Esophagus (tissue), 2 donors: ENCODE measurements around the gene FAM3A. TPM values are rescaled to one million over a fixed set of nuclear protein-coding genes. Genes with fewer than 3 reads are reported as not detected.

Source experiments
- H3K27ac ChIP-seq, 2 donors: one replicate each; pipeline ENCODE4 v1.5.1; 2013; ENCODE audit warnings: low read depth in 2 of 2, mild to moderate bottlenecking in 2 of 2, inconsistent platforms in 1 of 2, low read length in 1 of 2, moderate library complexity in 1 of 2
- H3K27me3 ChIP-seq, 2 donors: one replicate each; pipeline ENCODE4 v1.6.1; 2013; ENCODE audit warnings: low read length in 2 of 2, control low read depth in 1 of 2, mild to moderate bottlenecking in 1 of 2; ENCODE audit not compliant: insufficient read depth in 2 of 2, control insufficient read depth in 1 of 2
- H3K36me3 ChIP-seq, 2 donors: one replicate each; pipeline ENCODE4 v1.6.1; 2013; ENCODE audit warnings: low read length in 1 of 2; ENCODE audit not compliant: control insufficient read depth in 2 of 2, insufficient read depth in 2 of 2
- H3K4me1 ChIP-seq, 2 donors: one replicate each; pipeline ENCODE4 v1.6.1; 2013; ENCODE audit warnings: low read length in 1 of 2; ENCODE audit not compliant: control insufficient read depth in 2 of 2, insufficient read depth in 2 of 2
- H3K4me3 ChIP-seq, 2 donors: one replicate each; pipeline ENCODE4 v1.5.1; 2013; ENCODE audit warnings: low read length in 2 of 2, mild to moderate bottlenecking in 2 of 2, low read depth in 1 of 2, moderate library complexity in 1 of 2
- H3K9me3 ChIP-seq, 2 donors: one replicate each; pipeline ENCODE4 v1.6.1; 2013; ENCODE audit warnings: mild to moderate bottlenecking in 2 of 2, low read depth in 1 of 2, low read length in 1 of 2, moderate library complexity in 1 of 2; ENCODE audit not compliant: control insufficient read depth in 2 of 2, insufficient read depth in 1 of 2
- WGBS, 2 donors: extraction: QIAGEN DNeasy Blood & Tissue Kit; methylation state at CpG; one replicate each; pipeline ENCODE4 v1.1.7; 2013; 5-methylcytosine and 5-hydroxymethylcytosine counted together
- polyA plus RNA-seq, 2 donors: library from polyadenylated mRNA; stranded (reverse); fragments of 200-250 nt; gene quantifications; one replicate each; pipeline ENCODE4 v1.2.3, GENCODE V29; 2013
- donor health status: healthy with polysubstance abuse.
- donor health status: Bipolar disorder and iron deficiency.

FAM3A gene
- polyA plus RNA-seq, 2 donors = 51.6 to 54.4 TPM

DNA sequence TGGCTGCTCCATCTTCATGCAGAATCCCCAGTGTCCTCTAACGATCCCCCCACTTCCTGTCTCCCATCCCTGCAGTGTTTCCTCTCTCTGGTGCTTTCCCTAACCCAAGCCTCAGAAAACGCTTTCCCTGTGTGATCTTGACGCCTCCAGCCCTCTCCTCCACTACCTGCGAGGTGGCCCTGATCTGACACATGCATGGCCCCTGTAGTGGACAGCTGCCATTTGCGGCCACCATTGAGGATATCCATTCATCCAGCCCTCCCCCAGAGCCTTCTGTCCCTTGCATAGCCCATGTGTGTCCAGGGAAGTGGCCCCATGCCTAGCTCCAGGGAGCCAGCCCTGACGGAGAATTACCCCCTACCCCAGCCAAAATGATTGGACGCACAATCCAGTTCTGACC, 32.7 kb downstream of the FAM3A start:
- 84 to 88% methylated on average over 7 of the region's 7 CpGs for WGBS, 2 donors
- peaks cover 5 to 12% of the 10 kb centered on the region in 2 donors for H3K4me1 ChIP-seq

DNA sequence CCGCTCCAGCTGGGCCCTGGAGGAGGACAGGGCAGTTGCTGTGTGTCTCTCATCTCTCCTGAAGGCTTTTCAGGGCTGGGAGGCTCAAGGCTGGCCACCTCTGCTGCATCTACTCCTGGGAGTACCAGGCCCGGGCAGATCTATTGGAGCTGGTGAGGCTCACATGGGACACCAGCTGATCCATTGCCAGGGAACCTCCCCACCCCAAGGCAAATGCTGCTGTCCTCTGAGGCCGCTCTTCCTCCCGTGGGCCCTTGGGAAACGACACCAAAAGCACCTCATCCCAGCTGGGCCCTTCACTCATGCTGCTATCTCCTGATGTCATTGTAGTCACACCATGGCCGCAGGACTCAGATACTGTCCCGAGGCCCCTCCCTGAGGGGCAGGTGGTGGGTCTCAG, 33.2 kb downstream of the FAM3A start:
- 60 to 65% methylated on average over 7 of the region's 7 CpGs for WGBS, 2 donors
- peaks cover 5 to 12% of the 10 kb centered on the region in 2 donors for H3K4me1 ChIP-seq
- H3K4me3 ChIP-seq = no peak overlapping the region
- no peaks in the 10 kb centered on the region for H3K27me3 ChIP-seq
- H3K9me3 ChIP-seq = peaks cover 0 to 6% of the 10 kb centered on the region in 2 donors
- H3K27ac ChIP-seq = no peak overlapping the region
- H3K36me3 ChIP-seq = peaks cover 0 to 3% of the 10 kb centered on the region in 2 donors

More for the DNA sequence above, 32.7 kb downstream of the FAM3A start:
- no peaks in the 10 kb centered on the region for H3K27me3 ChIP-seq
- peaks cover 0 to 9% of the 10 kb centered on the region in 2 donors for H3K36me3 ChIP-seq
- H3K4me3 ChIP-seq = no peak overlapping the region
- no peak overlapping the region for H3K27ac ChIP-seq
- peaks cover 0 to 6% of the 10 kb centered on the region in 2 donors for H3K9me3 ChIP-seq

DNA sequence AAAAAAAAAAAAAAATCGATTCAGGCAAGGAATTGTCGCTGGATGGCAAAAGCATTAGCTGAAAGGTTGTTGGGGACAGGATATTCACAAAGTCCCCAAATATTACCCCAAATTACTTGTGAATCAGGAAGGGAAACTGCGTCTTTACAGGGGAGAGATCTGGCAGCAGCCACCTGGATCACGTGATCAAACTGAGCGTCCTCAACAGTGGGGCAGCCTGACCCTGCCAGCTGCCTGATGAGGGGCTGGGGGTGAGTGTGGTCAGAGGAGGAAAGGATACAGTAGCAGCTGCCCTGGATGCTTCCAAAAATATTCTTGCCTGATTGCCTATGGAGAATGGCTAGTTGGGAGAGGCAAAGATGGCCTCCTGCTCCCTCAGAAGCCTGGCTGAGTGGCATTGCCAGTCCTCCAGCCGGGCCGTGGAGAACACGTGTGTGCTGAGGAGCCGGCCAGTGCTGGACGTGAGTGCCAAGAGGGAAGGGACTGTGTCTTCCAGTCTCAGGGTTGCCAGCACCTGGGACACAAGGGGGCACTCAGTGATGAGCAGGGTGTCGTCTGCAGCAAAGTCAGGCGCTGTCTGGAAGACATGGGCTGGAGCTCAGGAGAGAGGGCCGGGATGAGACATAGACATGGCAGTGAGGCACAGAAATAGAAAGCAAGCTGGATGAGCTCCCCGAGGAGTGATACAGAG, 34.0 kb downstream of the FAM3A start:
- Histone ChIP-seq H3K4me3 (no peak overlapping the region), H3K36me3 (peaks cover 0 to 3% of the 10 kb centered on the region in 2 donors)
- WGBS, 2 donors = 81 to 82% methylated on average over 14 of the region's 14 CpGs

DNA sequence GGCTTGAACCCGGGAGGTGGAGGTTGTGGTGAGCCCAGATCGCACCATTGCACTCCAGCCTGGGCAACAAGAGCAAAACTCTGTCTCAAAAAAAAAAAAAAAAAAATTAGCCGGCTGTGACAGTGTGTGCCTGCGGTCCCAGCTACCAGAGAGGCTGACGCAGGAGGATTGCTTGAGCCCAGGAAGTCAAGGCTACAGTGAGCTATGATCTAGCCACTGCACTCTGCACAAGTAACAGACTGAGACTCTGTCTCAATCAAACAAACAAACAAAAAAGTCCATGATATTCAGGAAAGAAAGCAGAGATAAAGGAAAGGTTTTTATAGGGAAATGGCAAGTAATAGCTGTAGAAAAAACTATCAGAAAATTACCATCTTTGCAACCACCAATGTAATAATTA, 34.8 kb downstream of the FAM3A start:
- 94 to 95% methylated on average over 5 of the region's 5 CpGs for WGBS, 2 donors
- peaks cover 0 to 3% of the 10 kb centered on the region in 2 donors for H3K36me3 ChIP-seq
- no peak overlapping the region for H3K27ac ChIP-seq
- no peak overlapping the region for H3K4me3 ChIP-seq
- no peaks in the 10 kb centered on the region for H3K27me3 ChIP-seq
- peaks cover 0 to 2% of the 10 kb centered on the region in 2 donors for H3K9me3 ChIP-seq
- H3K4me1 ChIP-seq = peaks cover 5 to 12% of the 10 kb centered on the region in 2 donors

More for the DNA sequence above, 34.0 kb downstream of the FAM3A start:
- Histone ChIP-seq H3K27me3 (no peaks in the 10 kb centered on the region), H3K4me1 (peaks cover 5 to 12% of the 10 kb centered on the region in 2 donors), H3K9me3 (peaks cover 0 to 6% of the 10 kb centered on the region in 2 donors), H3K27ac (no peak overlapping the region)

DNA sequence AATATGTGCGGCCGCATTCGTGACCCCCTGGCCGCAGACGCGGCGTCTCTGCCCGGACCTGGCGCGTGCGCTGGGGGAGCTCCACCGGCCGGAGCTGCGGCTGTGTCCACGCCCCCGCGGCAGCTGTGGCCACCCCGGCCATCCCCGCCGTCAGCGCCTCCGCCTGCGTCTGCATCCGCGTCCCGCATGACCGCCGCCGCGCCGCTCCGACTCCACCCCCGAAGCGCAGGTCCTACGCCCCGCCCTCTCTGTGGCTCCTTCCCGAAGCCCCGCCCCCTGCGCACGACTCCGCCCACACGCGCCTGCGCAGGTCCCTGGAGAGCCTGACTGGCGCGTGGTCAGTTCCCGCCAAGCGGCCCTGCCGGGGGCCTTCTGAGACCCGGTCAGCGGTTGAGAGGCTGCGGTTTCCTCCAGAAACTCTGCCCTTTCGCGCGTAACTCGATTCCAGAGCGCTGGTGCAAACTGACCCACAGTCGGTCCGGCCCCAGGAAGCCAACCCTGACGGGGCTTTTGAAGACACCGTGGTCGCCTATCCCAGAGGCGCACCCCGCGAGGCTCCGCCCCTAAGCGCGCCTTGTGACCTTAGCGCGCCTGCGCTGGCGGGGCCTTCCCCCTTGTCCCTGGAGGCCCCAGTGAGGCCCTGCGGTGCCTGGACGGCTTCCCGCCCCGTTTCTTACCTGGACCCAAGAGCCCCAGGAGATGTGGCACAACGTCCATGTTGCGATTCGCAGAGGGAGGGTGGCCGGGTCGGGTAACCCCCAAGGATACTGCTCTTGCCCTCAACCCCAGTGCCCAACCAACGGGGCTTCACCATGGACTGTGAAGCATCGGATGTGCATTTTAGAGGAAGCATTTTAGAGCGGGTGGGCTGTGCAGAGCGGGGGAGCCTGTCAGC, 37.1 kb downstream of the FAM3A start, which contains the start of gene LAGE3:
Gene LAGE3 (minus strand): TSS at position 554 of the 895 bp plus-strand sequence. CDS start 366 bp downstream, at position 188.
- no peaks in the 10 kb centered on the region for H3K4me1 ChIP-seq
- no peaks in the 10 kb centered on the region for H3K36me3 ChIP-seq
- 4 to 40% methylated on average over 85 of the region's 85 CpGs for WGBS, 2 donors
- no peaks in the 10 kb centered on the region for H3K27me3 ChIP-seq
- peak within 1 kb of the TSS; percentile 66 to 83 for H3K27ac ChIP-seq
- H3K9me3 ChIP-seq = peaks cover 0 to 2% of the 10 kb centered on the region in 2 donors
- peak within 1 kb of the TSS; percentile 37 to 56 for H3K4me3 ChIP-seq

DNA sequence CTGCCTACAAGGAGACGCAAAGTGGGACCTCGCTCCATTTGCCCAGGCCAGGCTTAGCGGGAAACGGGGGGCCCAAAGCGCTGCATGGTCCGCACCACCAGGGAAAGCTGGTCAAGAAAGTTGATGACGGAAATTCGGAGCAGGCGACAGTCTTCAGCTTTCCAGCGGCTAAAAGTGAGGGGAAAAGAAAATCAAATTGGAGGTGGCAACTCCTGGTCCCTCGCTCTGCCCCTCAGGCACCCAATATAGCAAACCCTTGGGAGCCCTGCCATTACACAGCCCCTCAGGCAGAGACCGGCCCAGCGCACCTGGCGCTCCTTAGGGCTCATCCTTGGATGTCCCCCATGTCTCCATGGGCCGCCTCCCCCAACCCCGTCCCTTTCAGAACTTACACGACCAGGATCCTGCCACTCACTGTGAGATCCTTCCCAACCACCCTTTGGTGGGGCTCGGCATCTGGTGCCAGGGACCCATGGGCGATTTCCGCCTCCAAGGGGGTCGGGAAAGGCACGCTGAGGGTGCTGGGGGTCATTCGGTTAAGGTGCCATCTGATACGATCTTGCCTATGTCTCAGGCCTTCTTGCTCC, 38.0 kb downstream of the FAM3A start:
- H3K27me3 ChIP-seq = no peaks in the 10 kb centered on the region
- peaks cover 0 to 2% of the 10 kb centered on the region in 2 donors for H3K36me3 ChIP-seq
- no peaks in the 10 kb centered on the region for H3K4me1 ChIP-seq
- peaks cover 0 to 2% of the 10 kb centered on the region in 2 donors for H3K9me3 ChIP-seq
- H3K27ac ChIP-seq = peak overlapping the region; percentile 27 to 54
- peak overlapping the region; percentile 37 to 56 for H3K4me3 ChIP-seq
- WGBS, 2 donors = 54 to 73% methylated on average over 24 of the region's 24 CpGs

DNA sequence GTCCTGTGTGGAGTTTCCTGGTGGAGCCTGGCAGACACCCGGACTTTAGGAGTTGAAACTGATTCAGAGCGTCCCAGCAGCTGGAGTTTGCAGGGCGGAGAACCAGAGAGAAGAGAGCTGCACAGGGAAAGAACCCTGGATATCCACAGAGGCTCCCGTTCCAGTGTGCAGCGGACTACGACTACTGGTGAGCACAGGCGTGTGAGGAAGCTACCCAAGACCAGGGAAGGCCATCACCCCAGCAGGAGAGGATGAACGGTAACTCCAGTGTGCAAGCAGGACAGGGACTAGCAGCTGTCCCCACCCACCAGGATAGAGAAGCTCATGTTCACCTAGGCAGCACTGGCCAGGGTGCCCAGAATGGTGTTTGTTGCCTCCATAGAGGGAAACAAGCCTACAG, 39.2 kb downstream of the FAM3A start:
- no peaks in the 10 kb centered on the region for H3K27me3 ChIP-seq
- 77% methylated on average over 8 of the region's 8 CpGs for WGBS, 2 donors
- H3K4me1 ChIP-seq = no peaks in the 10 kb centered on the region
- peaks cover 0 to 2% of the 10 kb centered on the region in 2 donors for H3K9me3 ChIP-seq
- no peak overlapping the region for H3K27ac ChIP-seq
- peaks cover 0 to 2% of the 10 kb centered on the region in 2 donors for H3K36me3 ChIP-seq
- no peak overlapping the region for H3K4me3 ChIP-seq

DNA sequence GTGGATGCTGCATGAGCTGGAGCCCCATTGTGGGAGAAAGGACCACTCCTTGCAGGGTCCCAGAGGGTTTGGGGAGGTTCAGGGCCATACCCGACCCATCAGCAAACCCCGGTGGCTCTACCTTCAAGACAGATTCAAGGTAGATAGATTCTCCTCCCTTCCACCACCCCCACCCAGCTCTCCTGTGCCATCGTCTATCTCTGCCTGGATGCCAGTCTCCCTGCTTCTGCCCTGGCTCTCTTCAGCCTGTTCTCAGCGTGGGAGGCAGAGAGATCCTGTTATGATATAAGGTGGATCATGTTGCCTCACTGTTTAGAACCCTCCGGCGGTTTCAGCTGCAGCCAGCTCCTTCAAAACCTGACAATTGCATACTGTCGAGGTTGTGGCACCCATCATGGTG, 42.3 kb downstream of the FAM3A start:
- Histone ChIP-seq H3K36me3 (peaks cover 0 to 26% of the 10 kb centered on the region in 2 donors), H3K27ac (no peak overlapping the region), H3K4me3 (no peak overlapping the region), H3K9me3 (peaks cover 0 to 2% of the 10 kb centered on the region in 2 donors), H3K27me3 (no peaks in the 10 kb centered on the region), H3K4me1 (no peaks in the 10 kb centered on the region)
- 78 to 82% methylated on average over 7 of the region's 7 CpGs for WGBS, 2 donors
